AG10803 (cell line): ENCODE results near the gene THSD4.

ENCODE experiments used
- DNase-seq: peaks from one replicate; pipeline ENCODE4 v3.0.0; 2010; ENCODE audit warnings: low read depth
- H3K4me3 ChIP-seq: 2 replicates; pipeline ENCODE4 v1.5.1; 2011; ENCODE audit warnings: mild to moderate bottlenecking, low read length, control low read depth
- CTCF ChIP-seq: conservative IDR thresholded peaks from 2 replicates; pipeline ENCODE4 v1.5.1; 2011; ENCODE audit warnings: mild to moderate bottlenecking, low read length, control low read depth, inconsistent platforms

The THSD4 gene

GRCh38 chr15:71734709-71735384 lies 619.6 kb downstream of the THSD4 start:
- no peak overlapping the region for H3K4me3 ChIP-seq
- no peak for TF ChIP-seq CTCF
- no peak for DNase-seq

DNA sequence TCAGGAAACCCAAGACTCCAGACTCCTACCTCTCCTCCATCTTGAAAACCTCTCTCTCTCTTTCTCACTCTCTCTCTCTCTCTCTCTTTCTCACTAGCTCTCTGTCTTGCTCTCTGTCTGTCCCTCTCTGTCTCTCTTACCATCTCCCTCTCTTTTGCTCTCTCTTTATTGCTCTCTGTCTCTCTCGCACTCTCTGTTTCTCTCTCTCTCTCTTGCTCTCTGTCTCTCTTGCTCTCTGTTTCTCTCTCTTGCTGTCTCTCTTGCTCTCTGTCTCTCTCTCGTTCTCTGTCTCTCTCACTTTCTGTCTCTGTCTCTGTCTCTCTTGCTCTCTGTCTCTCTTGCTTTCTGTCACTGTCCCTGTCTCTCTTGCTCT lies 620.1 kb downstream of the THSD4 start:
- H3K4me3 ChIP-seq, result no peak overlapping the region
- DNase-seq, result no peak
- TF ChIP-seq CTCF, result no peak

DNA sequence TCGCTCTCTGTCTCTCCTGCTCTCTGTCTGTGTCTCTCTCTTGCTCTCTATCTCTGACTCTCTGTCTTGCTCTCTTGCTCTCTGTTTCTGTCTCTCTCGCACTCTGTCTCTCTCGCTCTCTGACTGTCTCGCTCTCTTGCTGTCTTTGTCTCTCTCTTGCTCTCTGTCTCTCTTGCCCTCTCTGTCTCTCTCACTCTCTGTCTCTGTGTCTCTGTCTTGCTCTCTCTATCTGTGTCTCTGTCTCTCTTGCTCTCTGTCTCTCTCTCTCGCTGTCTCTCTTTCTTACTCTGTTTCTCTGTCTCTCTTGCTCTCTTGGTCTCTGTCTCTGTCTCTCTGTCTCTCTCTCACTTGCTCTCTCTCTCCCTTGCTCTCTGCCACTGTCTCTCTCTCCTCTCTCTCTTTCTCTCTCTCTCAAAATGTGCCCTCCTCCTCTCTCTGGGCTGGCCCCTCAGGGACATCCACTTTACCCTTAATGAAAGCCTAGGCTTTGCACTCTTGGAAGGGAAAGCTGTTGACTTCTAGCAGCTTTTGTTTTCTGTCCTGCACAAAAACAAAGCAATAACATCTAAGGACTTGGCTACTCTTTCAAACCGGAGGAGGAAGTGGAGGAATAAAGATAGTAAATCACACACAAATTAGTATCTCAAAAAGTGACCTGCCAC lies 621.1 kb downstream of the THSD4 start:
- no peak overlapping the region for H3K4me3 ChIP-seq
- no peak for TF ChIP-seq CTCF
- DNase-seq, result no peak

DNA sequence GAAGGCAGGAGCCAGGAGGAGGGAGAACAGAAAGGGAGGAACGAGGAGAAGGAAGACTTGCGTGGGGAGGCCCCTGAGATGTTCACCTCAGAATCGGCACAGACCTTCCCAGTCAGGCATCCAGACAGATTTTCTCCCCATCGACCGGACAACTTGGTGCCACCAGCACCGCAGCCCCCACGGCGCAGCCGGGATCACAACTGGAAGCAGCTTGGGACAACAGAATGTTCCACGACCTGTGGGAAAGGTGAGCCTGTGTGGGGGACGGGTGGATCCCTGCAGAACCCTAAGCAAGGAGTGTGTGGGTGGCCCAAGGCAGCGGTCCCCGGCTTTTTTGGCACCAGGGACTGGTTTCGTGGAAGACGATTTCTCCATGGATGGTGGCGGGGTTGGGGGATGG lies 622.5 kb downstream of the THSD4 start:
- DNase-seq, result no peak
- no peak for TF ChIP-seq CTCF
- no peak overlapping the region for H3K4me3 ChIP-seq

GRCh38 chr15:71739355-71739754 lies 624.1 kb downstream of the THSD4 start:
- no peak for TF ChIP-seq CTCF
- DNase-seq, result no peak
- H3K4me3 ChIP-seq, result no peak overlapping the region

DNA sequence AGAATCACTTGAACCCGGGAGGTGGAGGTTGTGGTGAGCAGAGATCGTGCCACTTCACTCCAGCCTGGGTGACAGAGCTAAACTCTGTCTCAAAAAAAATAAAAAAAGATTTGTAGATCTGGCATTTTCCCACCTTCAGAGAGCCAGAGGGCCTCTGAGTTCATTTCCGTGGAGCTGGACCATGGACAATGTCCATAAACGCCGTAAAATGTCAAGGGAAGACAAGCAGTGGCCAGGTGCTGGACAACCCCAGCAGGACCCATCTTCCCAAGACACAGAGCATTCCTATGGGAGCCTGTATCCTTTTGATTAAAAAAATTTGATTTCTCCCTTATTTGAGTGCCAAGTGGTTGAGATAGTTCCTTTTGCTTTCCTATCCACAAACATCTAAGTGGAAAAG lies 627.7 kb downstream of the THSD4 start:
- no peak for TF ChIP-seq CTCF
- no peak for DNase-seq
- no peak overlapping the region for H3K4me3 ChIP-seq

DNA sequence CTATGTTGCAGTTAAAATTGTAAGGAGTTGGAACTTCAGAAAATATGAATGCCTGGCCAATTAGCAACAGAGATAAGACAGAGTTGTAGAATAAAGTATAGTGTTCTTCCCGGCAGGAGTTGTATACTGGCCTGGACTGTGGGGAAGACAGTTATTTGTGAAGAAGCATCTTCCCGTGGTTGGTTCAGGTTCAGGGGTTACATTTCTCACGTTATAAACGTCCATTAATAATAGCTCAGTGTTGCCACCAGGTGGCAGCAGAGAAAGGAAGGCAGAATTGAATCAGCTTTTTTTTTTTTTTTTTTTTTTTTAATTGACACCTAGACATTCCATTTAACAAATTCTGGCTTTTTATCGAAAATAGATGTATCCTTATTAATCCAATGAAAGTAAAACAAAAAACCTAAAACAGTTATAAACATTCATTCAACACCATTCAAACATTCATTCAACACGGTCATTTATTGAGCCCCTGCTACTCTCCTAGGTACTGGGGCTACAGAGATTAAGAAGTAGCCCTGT lies 628.7 kb downstream of the THSD4 start:
- no peak overlapping the region for H3K4me3 ChIP-seq
- DNase-seq, result peak; percentile 46
- peak; percentile 73 for TF ChIP-seq CTCF
